Ovary (tissue), 9 donors: ENCODE results near the gene PAX8. TPM values are rescaled to one million over a fixed set of nuclear protein-coding genes. Genes with fewer than 3 reads are reported as not detected.

ENCODE experiments used
- DNase-seq, 5 donors: peaks; one replicate each; pipeline ENCODE4 v3.0.0-alpha.2; 2019 to 2020
- H3K27ac ChIP-seq, 2 donors: fragments of 200-600 bp; one replicate each; pipeline versions ENCODE4 v1.5.1 to v1.8.0; 2019 to 2022
- H3K27me3 ChIP-seq: fragments of 200-600 bp; one replicate; pipeline ENCODE4 v1.8.0; 2022
- H3K36me3 ChIP-seq: fragments of 200-600 bp; sonication (generic); one replicate; pipeline ENCODE4 v1.5.1; 2019
- H3K4me1 ChIP-seq: one replicate; pipeline ENCODE4 v1.8.1; 2013; ENCODE audit warnings: mild to moderate bottlenecking, moderate library complexity; ENCODE audit not compliant: insufficient read depth
- H3K4me3 ChIP-seq: fragments of 200-600 bp; sonication (generic); one replicate; pipeline ENCODE4 v1.5.1; 2017
- H3K9me3 ChIP-seq, 2 donors: fragments of 200-600 bp in 1 of 2; sonication (generic) in 1 of 2; one replicate each; pipeline versions ENCODE4 v1.5.1 to v1.8.1; 2013 to 2019; ENCODE audit warnings: mild to moderate bottlenecking in 1 of 2, moderate library complexity in 1 of 2
- EP300 ChIP-seq: sonication (generic); formaldehyde crosslinking; IDR thresholded peaks from one replicate; pipeline ENCODE4 v1.6.1; 2017; ENCODE audit warnings: antibody characterized with exemption
- POLR2A ChIP-seq: fragments of 450-650 bp; IDR thresholded peaks from one replicate; pipeline ENCODE4 v1.6.1; 2017; ENCODE audit warnings: antibody characterized with exemption, mild to moderate bottlenecking, moderate library complexity
- WGBS, 3 donors: extraction: QIAGEN DNeasy Blood & Tissue Kit in 1 of 3; methylation state at CpG; one replicate each; pipeline versions ENCODE4 v1.1.5 to v1.1.7; 2013 to 2017; 5-methylcytosine and 5-hydroxymethylcytosine counted together
- intact Hi-C, 4 donors: fragments of 100-400 bp; cut with DNase I; formaldehyde crosslinking; loops; one replicate each; pipeline versions ENCODE4 v1.11.0 to v1.15.1; 2022 to 2023
- polyA plus RNA-seq, 2 donors: library from polyadenylated mRNA; stranded (reverse); fragments of 200-250 nt in 1 of 2; fragments of 350-450 nt in 1 of 2; fragmentation: Illumina TruSeq in 1 of 2; extraction: RNeasy Lipid Tissue Mini Kit (QIAGEN cat#74804) in 1 of 2; gene quantifications; one replicate each; pipeline ENCODE4 v1.2.3, GENCODE V29; 2013 to 2014
- total RNA-seq, 7 donors: library from RNA; depleted of rRNA in 2 of 7; stranded (reverse); fragments of >200 nt in 2 of 7; fragmentation: NEBNext Ultra II Directional in 3 of 7; extraction: Animal tissue kit (Norgen Biotek cat#: 25700) in 3 of 7; gene quantifications; one replicate each; pipeline versions ENCODE4 v1.1.0 to v1.2.4, GENCODE V29; 2016 to 2023
- TF ChIP-seq, protein P1 (sequence below), 3 donors: fragments of 450-650 bp in 2 of 3; fragments of 200-600 bp in 1 of 3; IDR thresholded peaks; one replicate each; pipeline versions ENCODE4 v1.5.1 to v1.8.0; 2016 to 2022; ENCODE audit warnings: antibody characterized with exemption in 3 of 3, mild to moderate bottlenecking in 1 of 3
- donor health status: DM: no; HTN: no; CAD: no; lungs with moderate emphysema.
- donor health status: DM: no; HTN: no; CAD: no.
- donor health status: Bipolar disorder and iron deficiency.
- donor health status: DM: yes; HTN: yes; CAD: no.
- donor health status: DM: no; HTN: no; CAD: no.
- donor health status: DM: yes; HTN: yes; CAD: no.

The PAX8 gene
- total and polyA plus RNA-seq, 9 donors: 0.15 to 90.1 (median 9.6) TPM

DNA sequence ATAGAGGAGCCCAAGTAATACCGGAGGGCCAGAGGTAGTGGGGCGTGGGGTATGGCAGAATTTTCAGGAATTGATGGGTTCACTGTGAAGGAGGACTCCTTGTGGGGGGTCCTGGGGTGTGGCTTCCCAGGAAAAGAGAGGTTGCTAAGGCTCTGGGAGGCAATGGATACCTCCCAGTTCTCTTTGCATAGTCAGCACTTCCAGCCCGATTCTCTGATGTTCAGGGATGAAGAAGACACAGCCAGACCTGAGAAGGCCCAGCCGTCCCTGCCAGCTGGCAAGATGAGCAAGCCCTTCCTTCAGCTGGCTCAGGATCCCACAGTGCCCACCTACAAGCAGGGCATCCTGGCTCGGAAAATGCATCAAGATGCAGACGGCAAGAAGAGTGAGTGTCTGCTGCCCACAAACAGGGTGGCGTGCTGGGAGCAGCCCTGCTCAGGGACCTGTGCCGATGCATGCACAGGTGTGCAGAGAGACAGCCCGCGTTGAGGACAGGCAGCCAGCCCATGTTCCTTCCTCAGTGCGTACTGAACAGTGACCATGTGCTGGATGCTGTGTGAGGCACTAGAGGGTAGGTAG lies 82.7 kb downstream of the PAX8 start:
- Histone ChIP-seq H3K4me3 (no peak overlapping the region), H3K27ac (no peak overlapping the region), H3K36me3 (no peaks in the 10 kb centered on the region), H3K4me1 (no peaks in the 10 kb centered on the region), H3K27me3 (no peaks in the 10 kb centered on the region), H3K9me3 (no peaks in the 10 kb centered on the region)
- intact Hi-C loops: loop anchor here in 1 of 4 donors (5.0 kb wide), 1 partner anchor 59 kb away; no protein-coding TSS in a partner anchor
- DNase-seq: no peak
- no peak for TF ChIP-seq POLR2A
- TF ChIP-seq, protein P1, sequence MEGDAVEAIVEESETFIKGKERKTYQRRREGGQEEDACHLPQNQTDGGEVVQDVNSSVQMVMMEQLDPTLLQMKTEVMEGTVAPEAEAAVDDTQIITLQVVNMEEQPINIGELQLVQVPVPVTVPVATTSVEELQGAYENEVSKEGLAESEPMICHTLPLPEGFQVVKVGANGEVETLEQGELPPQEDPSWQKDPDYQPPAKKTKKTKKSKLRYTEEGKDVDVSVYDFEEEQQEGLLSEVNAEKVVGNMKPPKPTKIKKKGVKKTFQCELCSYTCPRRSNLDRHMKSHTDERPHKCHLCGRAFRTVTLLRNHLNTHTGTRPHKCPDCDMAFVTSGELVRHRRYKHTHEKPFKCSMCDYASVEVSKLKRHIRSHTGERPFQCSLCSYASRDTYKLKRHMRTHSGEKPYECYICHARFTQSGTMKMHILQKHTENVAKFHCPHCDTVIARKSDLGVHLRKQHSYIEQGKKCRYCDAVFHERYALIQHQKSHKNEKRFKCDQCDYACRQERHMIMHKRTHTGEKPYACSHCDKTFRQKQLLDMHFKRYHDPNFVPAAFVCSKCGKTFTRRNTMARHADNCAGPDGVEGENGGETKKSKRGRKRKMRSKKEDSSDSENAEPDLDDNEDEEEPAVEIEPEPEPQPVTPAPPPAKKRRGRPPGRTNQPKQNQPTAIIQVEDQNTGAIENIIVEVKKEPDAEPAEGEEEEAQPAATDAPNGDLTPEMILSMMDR (IDR thresholded peaks at IDR 0.05): no peak
- TF ChIP-seq EP300: no peak
- WGBS, 3 donors: 88 to 90% (median 89%) methylated on average over 11 of the region's 11 CpGs

DNA sequence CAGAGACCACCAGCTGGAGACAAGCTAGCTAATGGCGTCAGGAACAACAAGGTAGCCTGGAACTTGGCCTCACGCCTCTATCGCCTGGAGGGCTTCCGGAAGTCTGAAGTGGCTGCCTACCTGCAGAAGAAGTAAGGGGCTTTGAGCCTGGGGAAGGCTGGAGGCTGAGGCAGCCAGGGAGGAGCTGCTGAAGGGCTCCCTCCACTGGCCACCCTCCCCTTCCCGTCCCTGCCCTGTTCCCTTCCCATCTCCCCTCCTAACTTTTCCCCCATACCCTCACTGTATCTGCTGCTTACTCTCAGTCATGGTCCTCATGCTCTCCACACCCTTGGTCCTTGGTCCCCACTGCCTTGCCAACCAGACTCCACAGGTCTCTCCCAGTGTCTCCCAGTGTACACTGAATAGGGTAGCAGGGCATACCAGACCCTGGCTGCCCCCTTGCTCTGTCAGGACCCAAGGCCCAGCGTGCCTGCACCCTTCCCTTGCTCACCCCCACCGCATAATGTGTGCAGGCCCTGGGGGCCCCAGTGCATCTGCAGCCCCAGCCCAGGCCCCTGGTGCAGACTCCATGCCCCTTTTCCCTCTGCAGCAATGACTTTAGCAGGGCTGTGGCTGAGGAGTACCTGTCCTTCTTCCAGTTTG lies 86.1 kb downstream of the PAX8 start:
- H3K36me3 ChIP-seq: no peaks in the 10 kb centered on the region
- H3K9me3 ChIP-seq: no peaks in the 10 kb centered on the region
- WGBS, 3 donors: 80 to 91% (median 84%) methylated on average over 7 of the region's 7 CpGs
- DNase-seq: no peak
- H3K27me3 ChIP-seq: no peaks in the 10 kb centered on the region
- H3K4me1 ChIP-seq: no peaks in the 10 kb centered on the region
- H3K27ac ChIP-seq: no peak overlapping the region
- TF ChIP-seq EP300 (no peak), POLR2A (no peak)
- TF ChIP-seq, protein P1 (IDR thresholded peaks at IDR 0.05): no peak
- no peak overlapping the region for H3K4me3 ChIP-seq
- intact Hi-C loops: no loop called here

DNA sequence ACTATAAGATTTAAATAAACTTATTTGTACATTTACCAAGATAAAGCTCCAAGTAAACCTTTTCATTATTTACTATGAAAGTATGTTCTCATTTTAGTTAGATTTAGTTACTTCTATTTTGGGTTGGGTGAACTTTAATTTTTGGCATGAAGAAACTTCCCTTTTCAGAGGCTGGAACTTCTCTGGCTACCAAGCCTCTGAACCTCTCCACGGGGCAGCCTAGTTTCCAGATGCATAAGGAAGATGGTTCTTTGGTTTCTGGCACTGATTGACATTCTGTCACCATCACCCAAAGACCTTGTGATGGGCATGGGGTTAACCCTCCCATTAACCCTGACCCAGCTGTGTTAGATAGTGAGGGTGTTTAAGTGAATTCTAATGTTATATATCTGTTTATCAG lies 87.8 kb downstream of the PAX8 start:
- no peaks in the 10 kb centered on the region for H3K4me1 ChIP-seq
- intact Hi-C loops: no loop called here
- WGBS, 3 donors: 49 to 62% (median 56%) methylated on average over 1 of the region's 1 CpG

DNA sequence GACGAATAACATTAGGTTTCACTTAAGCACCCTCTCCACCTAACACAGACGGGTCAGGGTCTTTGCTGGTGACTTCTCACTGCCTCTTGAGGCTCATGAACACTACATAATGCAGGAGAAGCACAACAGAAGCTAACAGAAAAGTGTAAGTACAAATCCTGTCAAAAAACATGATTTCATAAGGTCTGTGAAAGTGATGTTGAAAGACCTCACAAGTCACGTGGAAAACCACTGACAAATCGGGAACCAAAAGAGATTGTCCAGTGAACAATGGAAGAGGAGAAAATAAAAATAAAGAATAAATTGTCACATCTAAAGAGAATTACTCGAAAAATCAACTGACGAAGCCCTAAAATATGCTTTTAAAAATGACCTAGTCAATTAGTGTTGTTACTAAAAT lies 91.0 kb downstream of the PAX8 start:
- TF ChIP-seq EP300 (no peak), POLR2A (no peak)
- TF ChIP-seq, protein P1 (IDR thresholded peaks at IDR 0.05): no peak
- Histone ChIP-seq H3K4me3 (no peak overlapping the region), H3K36me3 (no peaks in the 10 kb centered on the region), H3K27me3 (no peaks in the 10 kb centered on the region), H3K9me3 (no peaks in the 10 kb centered on the region), H3K27ac (no peak overlapping the region), H3K4me1 (no peaks in the 10 kb centered on the region)
- WGBS, 3 donors: 66 to 80% (median 72%) methylated on average over 6 of the region's 6 CpGs
- no peak for DNase-seq
- intact Hi-C loops: no loop called here

More for the DNA sequence above, 87.8 kb downstream of the PAX8 start:
- DNase-seq: no peak
- Histone ChIP-seq H3K4me3 (no peak overlapping the region), H3K9me3 (no peaks in the 10 kb centered on the region), H3K36me3 (no peaks in the 10 kb centered on the region), H3K27ac (no peak overlapping the region), H3K27me3 (no peaks in the 10 kb centered on the region)
- TF ChIP-seq EP300: no peak
- TF ChIP-seq, protein P1 (IDR thresholded peaks at IDR 0.05): no peak
